GM12865 (cell line): Measurements from ENCODE around the gene CLASP1.
"Not testable (repeated sequence)": the region's sequence is repeated elsewhere in the genome, so short reads cannot be mapped to it uniquely, and the experiment has no call there.

ENCODE experiments used
- DNase-seq: peaks from one replicate; pipeline ENCODE4 v3.0.0; 2010; ENCODE audit warnings: low read depth
- H3K4me3 ChIP-seq: 2 replicates; pipeline ENCODE4 v1.5.1; 2011; ENCODE audit warnings: mild to moderate bottlenecking, low read depth, low read length, control low read depth
- TF ChIP-seq, protein P1 (sequence below): IDR thresholded peaks from 2 replicates; pipeline ENCODE4 v1.5.1; 2011; ENCODE audit warnings: low read length, control low read depth, low read depth, inconsistent platforms; ENCODE audit not compliant: insufficient read depth; ENCODE audit errors: missing control alignments

CLASP1 gene

DNA sequence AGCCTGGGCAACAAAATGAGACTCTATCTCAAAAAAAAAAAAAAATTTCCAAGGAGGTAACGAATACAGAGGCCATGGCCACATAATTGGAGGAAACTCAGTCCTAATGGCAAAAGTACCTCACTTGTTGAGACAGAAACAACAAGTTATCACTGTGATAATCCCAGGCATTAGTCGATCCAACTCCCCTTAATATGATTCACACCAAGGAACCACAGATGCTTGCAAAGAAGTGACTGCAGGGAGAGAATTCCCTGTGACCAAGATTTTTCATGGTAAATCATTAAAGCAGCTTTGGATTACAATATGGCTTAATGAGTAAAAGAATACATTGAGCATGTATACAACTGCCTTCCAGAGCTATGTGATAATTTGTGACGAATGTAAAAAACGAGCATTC, 199.0 kb downstream of the CLASP1 start:
- TF ChIP-seq, protein P1, sequence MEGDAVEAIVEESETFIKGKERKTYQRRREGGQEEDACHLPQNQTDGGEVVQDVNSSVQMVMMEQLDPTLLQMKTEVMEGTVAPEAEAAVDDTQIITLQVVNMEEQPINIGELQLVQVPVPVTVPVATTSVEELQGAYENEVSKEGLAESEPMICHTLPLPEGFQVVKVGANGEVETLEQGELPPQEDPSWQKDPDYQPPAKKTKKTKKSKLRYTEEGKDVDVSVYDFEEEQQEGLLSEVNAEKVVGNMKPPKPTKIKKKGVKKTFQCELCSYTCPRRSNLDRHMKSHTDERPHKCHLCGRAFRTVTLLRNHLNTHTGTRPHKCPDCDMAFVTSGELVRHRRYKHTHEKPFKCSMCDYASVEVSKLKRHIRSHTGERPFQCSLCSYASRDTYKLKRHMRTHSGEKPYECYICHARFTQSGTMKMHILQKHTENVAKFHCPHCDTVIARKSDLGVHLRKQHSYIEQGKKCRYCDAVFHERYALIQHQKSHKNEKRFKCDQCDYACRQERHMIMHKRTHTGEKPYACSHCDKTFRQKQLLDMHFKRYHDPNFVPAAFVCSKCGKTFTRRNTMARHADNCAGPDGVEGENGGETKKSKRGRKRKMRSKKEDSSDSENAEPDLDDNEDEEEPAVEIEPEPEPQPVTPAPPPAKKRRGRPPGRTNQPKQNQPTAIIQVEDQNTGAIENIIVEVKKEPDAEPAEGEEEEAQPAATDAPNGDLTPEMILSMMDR = no peak
- no peak for DNase-seq
- H3K4me3 ChIP-seq = no peak overlapping the region

DNA sequence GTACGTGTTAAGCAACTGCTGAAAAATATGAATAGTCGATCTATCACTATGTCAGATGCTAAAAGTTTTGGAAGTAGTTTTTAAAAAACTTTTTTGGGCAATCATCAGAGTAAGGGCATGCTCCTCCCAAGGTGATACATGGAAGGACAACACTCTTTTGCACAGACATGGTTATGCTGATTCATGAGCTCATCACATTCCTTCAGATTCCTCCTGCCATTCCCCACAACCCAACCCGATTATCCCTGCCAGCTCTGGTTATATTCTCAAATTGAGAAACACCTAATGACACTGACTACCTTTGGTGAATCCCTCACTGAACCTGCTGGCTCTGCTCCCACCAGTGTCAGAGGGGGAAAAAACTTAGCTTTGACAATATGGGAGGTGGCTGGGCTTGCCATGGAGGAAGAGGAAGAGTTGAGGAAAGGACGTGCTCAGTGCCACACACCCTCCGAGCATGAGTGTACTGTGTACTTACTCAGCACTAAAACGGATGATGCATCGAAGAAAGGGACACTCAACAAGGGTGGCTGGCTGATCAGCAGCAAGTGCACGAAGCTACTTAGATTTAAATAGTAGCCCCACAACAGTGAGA, 202.5 kb downstream of the CLASP1 start:
- no peak for DNase-seq
- TF ChIP-seq, protein P1 = no peak
- H3K4me3 ChIP-seq = no peak overlapping the region

DNA sequence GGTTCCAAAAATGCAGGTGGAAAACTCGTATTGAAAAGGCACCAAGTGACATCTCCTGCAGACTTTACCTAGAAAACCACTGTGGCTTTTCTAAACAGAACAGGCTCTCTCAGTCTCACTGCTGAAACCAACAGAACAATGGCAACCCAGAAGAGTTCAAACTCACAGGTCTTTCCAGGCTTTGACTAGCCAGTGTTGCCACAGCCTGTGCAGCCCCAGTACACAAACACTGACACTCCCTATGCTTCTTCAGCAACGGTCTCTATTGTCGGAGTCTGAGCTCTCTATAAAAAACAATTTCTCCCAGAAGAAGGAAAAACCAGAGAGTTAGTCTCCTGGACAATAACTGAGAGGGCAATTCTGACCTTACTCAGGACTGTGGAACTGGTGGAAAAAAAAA, 206.4 kb downstream of the CLASP1 start:
- no peak overlapping the region for H3K4me3 ChIP-seq
- DNase-seq = no peak
- TF ChIP-seq, protein P1 = no peak

DNA sequence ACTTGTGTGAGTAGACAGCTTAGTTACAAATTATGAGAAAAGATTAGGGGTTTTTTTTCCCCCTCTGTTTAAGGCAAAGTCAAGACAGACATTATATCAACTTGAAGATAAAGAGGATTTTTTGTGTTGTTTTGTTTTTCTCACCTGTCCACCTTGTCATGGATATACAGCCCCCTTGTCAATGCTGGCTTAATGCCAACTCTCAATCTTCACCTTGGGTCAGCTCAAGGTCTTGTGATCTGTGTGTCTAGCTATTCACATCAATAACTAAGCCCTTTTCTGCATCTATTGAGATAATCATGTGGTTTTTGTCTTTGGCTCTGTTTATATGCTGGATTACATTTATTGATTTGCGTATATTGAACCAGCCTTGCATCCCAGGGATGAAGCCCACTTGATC, 211.0 kb downstream of the CLASP1 start:
- DNase-seq, H3K4me3 ChIP-seq: not testable (repeated sequence)

DNA sequence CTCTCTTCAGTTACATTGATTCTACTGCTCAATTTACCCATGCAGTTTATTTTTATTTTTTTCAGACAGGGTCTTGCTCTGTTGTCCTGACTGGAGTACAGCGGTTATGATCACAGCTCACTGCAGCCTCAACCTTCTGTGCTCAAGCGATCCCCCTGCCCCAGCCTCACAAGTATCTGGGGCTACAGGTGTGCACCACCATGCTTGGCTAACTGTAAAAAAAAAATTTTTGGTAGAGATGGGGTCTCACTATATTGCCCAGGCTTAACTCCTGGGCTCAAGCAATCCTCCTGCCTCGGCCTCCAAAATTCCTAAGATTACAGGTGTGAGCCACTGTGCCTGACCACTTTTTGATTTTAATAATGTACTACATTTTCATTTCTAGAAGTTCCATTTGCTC, 212.3 kb downstream of the CLASP1 start:
- H3K4me3 ChIP-seq = no peak overlapping the region
- DNase-seq = no peak
- TF ChIP-seq, protein P1 = no peak

DNA sequence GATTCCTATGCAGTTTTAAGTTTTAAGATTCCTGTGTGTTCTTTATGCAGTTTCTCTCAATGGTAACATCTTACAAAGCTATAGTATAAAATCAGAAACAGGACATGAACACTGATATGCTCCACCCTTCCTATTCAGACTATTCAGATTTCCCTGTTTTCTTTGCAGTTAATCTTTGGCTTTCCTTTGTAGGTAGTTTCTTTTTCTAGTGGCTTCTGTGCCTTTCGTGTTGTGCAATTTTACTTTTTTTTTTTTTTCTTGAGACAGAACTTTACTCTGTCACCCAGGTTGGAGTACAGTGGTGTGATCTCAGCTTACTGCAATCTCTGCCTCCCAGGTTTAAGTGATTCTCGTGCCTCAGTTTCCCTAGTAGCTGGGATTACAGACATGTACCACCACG, 213.5 kb downstream of the CLASP1 start:
- no peak overlapping the region for H3K4me3 ChIP-seq
- DNase-seq = no peak
- TF ChIP-seq, protein P1 = no peak

DNA sequence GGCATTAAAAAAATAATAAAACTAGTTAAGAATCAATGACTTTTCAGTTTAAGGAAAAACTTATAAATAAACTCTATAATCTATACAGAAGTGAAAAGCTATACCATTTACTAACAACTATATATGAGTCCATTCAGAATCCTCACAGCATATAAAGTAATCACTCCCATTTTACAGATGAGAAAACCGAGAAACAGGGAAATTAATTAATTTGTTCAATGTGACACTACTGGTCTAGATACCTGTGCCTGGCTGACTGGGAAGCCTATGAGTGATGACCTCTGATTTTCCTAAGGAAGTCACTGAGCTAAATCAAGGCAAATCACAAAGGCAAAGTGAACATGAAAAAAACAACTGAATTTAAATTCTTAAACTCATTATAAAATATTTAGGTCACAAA, 218.0 kb downstream of the CLASP1 start:
- DNase-seq = no peak
- TF ChIP-seq, protein P1 = no peak
- no peak overlapping the region for H3K4me3 ChIP-seq

DNA sequence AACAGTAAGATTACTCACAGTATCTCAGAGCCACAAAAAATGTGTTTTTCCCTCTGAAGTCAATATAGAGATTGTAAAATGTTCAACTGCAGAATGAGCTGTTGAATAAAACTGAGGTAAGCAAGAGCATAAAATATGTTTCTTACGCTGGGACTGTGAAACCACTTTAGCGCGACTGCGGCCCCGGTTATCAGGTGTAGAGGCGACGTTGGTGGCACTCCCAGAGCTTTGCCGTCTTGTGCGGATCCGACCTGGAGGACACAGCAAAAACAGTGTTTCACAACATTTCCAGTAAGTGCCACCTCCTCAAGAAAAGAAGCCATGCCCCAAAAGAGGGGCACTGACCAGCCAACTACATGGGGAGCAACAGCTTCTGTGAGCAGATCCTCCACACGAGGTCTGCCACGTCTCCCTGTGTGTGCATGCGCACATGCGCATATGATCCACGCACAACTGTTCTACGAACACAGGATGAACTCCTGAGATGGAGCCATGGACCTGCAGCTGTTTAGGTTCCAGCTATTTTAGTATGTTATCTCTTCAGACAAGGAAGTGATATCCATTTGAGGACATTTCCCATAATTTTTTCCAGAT, 219.2 kb downstream of the CLASP1 start:
- no peak for DNase-seq
- H3K4me3 ChIP-seq = no peak overlapping the region
- TF ChIP-seq, protein P1 = no peak
